Esophagus squamous epithelium (tissue), 5 donors: ENCODE measurements around the gene ALDH2. TPM values are rescaled to one million over a fixed set of nuclear protein-coding genes. Genes with fewer than 3 reads are reported as not detected.

ENCODE experiments used
- DNase-seq: peaks from one replicate; lab custom pipeline; 2025; lab: John Stamatoyannopoulos, UW
- H3K27ac ChIP-seq, 4 donors: fragments of 200-600 bp; sonication (generic); one replicate each; pipeline ENCODE4 v1.5.1; 2016 to 2019; ENCODE audit warnings: mild to moderate bottlenecking in 1 of 4
- H3K27me3 ChIP-seq, 4 donors: fragments of 200-600 bp; sonication (generic); 1 replicate in 3 of 4; 2 replicates in 1 of 4; pipeline versions ENCODE4 v1.5.1 to v1.6.0; 2017 to 2021; ENCODE audit warnings: antibody characterized with exemption in 1 of 4
- H3K36me3 ChIP-seq, 3 donors: fragments of 200-600 bp; sonication (generic); one replicate each; pipeline ENCODE4 v1.5.1; 2016 to 2019
- H3K4me1 ChIP-seq, 3 donors: fragments of 200-600 bp; sonication (generic); one replicate each; pipeline ENCODE4 v1.5.1; 2017 to 2019
- H3K4me3 ChIP-seq, 4 donors: fragments of 200-600 bp; sonication (generic); 1 replicate in 3 of 4; 2 replicates in 1 of 4; pipeline ENCODE4 v1.5.1; 2016 to 2019; ENCODE audit warnings: mild to moderate bottlenecking in 2 of 4, moderate library complexity in 1 of 4
- H3K9me3 ChIP-seq, 3 donors: fragments of 200-600 bp; sonication (generic); one replicate each; pipeline ENCODE4 v1.5.1; 2016 to 2019
- POLR2A ChIP-seq, 4 donors: fragments of 450-650 bp; IDR thresholded peaks; one replicate each; pipeline ENCODE4 v1.6.1; 2017; ENCODE audit warnings: antibody characterized with exemption in 4 of 4, mild to moderate bottlenecking in 4 of 4, moderate library complexity in 3 of 4
- WGBS, 2 donors: methylation state at CpG; one replicate each; pipeline ENCODE4 v1.1.5; 2018; 5-methylcytosine and 5-hydroxymethylcytosine counted together
- intact Hi-C: fragments of 100-400 bp; cut with DNase I; formaldehyde crosslinking; loops from one replicate; pipeline ENCODE4 v1.15.0; 2022
- small RNA-seq, 4 donors: library from RNA; depleted of rRNA; stranded (forward); fragments of <200 nt; gene quantifications; one replicate each; pipeline ENCODE3, GENCODE V24; 2016
- total RNA-seq, 4 donors: library from RNA; depleted of rRNA; stranded (reverse); fragments of >200 nt; gene quantifications; one replicate each; pipeline ENCODE4 v1.1.0, GENCODE V29; 2016
- TF ChIP-seq, protein P1 (sequence below), 6 experiments: fragments of 450-650 bp in 4 of 6; fragments of 200-600 bp in 2 of 6; sonication (generic) in 2 of 6; IDR thresholded peaks; one replicate each; pipeline ENCODE4 v1.5.1; 2016 to 2019; ENCODE audit warnings: antibody characterized with exemption in 6 of 6, mild to moderate bottlenecking in 4 of 6, moderate library complexity in 4 of 6
- donor health status: DM: yes; HTN: yes; CAD: no.

Gene ALDH2
- total RNA-seq, 4 donors from 2014 or later: 71.8 to 169 (median 104) TPM

GRCh38 chr12:111850526-111850925 lies 83.8 kb downstream of the ALDH2 start:
- peaks cover 0 to 6% (median 0%) of the 10 kb centered on the region in 3 donors for H3K4me1 ChIP-seq
- WGBS, 2 donors: 89 to 93% methylated on average over 2 of the region's 2 CpGs
- peaks cover 0 to 8% (median 0%) of the 10 kb centered on the region in 3 donors for H3K9me3 ChIP-seq
- H3K4me3 ChIP-seq: no peak overlapping the region
- no peak for DNase-seq
- TF ChIP-seq POLR2A (IDR thresholded peaks at IDR 0.05): no peak
- TF ChIP-seq, protein P1, sequence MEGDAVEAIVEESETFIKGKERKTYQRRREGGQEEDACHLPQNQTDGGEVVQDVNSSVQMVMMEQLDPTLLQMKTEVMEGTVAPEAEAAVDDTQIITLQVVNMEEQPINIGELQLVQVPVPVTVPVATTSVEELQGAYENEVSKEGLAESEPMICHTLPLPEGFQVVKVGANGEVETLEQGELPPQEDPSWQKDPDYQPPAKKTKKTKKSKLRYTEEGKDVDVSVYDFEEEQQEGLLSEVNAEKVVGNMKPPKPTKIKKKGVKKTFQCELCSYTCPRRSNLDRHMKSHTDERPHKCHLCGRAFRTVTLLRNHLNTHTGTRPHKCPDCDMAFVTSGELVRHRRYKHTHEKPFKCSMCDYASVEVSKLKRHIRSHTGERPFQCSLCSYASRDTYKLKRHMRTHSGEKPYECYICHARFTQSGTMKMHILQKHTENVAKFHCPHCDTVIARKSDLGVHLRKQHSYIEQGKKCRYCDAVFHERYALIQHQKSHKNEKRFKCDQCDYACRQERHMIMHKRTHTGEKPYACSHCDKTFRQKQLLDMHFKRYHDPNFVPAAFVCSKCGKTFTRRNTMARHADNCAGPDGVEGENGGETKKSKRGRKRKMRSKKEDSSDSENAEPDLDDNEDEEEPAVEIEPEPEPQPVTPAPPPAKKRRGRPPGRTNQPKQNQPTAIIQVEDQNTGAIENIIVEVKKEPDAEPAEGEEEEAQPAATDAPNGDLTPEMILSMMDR (IDR thresholded peaks at IDR 0.05): no peak
- no peaks in the 10 kb centered on the region for H3K27me3 ChIP-seq
- no peak overlapping the region for H3K27ac ChIP-seq
- H3K36me3 ChIP-seq: peaks cover 0 to 34% (median 0%) of the 10 kb centered on the region in 3 donors
- intact Hi-C loops: no loop called here

DNA sequence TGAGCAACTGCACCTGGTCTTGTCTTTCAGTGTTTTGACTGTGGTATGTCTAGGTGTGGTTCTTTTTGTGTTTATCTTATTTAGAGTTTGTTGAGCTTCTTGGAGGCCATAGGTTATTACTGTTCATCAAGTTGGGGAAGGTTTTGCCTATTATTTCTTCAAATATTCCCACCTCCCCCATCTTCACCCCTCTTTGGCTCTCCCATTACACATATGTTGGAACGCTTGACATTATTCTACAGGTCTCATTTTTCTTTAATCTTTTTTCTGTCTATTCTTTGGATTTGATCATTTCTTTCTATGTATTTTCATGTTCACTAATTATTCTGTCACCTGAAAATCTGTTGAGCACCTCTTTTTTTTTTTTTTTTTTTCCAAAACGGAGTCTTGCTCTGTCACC lies 91.5 kb downstream of the ALDH2 start:
- Histone ChIP-seq H3K9me3 (no peaks in the 10 kb centered on the region), H3K4me1 (no peaks in the 10 kb centered on the region), H3K36me3 (peaks cover 0 to 5% (median 0%) of the 10 kb centered on the region in 3 donors), H3K27me3 (no peaks in the 10 kb centered on the region), H3K27ac (no peak overlapping the region), H3K4me3 (no peak overlapping the region)
- DNase-seq: no peak
- TF ChIP-seq, protein P1 (IDR thresholded peaks at IDR 0.05): no peak
- TF ChIP-seq POLR2A (IDR thresholded peaks at IDR 0.05): no peak
- WGBS, 2 donors: 89 to 96% methylated on average over 2 of the region's 2 CpGs
- intact Hi-C loops: no loop called here

DNA sequence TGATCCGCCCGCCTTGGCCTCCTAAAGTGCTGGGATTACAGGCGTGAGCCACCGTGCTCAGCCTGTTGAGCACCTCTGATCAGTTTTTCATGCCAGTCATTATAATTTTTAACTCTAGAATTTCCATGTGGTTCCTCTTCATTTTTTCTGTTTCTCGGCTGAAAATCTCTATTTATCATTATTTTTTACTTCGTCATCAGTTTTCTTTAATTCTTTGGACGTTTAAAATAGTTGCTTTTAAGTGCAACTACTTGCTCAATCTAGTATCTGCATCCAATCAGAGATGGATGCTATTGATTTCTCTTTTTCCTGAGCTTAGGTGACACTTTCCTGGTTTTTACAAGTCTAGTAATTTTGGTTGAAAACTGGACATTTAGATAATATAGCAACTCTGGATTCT lies 92.0 kb downstream of the ALDH2 start:
- Histone ChIP-seq H3K36me3 (peaks cover 0 to 8% (median 0%) of the 10 kb centered on the region in 3 donors), H3K4me1 (no peaks in the 10 kb centered on the region), H3K27ac (no peak overlapping the region), H3K27me3 (no peaks in the 10 kb centered on the region), H3K4me3 (no peak overlapping the region), H3K9me3 (no peaks in the 10 kb centered on the region)
- intact Hi-C loops: no loop called here
- 85 to 97% methylated on average over 7 of the region's 7 CpGs for WGBS, 2 donors
- TF ChIP-seq POLR2A (IDR thresholded peaks at IDR 0.05): no peak
- TF ChIP-seq, protein P1 (IDR thresholded peaks at IDR 0.05): no peak
- no peak for DNase-seq

DNA sequence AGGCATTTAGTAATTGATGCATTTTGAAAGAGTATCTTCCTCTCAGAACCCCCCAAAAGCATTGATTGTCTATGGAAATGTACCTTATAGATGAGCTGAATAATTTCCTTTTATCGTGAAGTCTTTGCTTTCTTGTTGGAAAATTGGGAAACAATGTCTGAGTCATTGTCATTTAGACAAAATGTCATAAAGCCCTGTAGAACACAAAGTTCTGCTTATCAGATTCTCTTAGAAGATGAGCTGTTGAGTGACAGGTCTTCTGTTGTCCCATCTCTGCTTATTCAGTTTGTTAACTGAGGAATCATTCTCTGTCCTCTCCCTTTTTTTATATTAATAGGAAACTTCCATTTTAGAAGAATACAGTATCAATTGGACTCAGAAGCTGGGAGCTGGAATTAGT lies 98.2 kb downstream of the ALDH2 start:
- no peaks in the 10 kb centered on the region for H3K27me3 ChIP-seq
- intact Hi-C loops: no loop called here
- no peak overlapping the region for H3K4me3 ChIP-seq
- H3K36me3 ChIP-seq: peaks cover 4 to 56% (median 15%) of the 10 kb centered on the region in 3 donors
- H3K4me1 ChIP-seq: no peaks in the 10 kb centered on the region
- DNase-seq: no peak
- no peak overlapping the region for H3K27ac ChIP-seq
- no peaks in the 10 kb centered on the region for H3K9me3 ChIP-seq
- WGBS, 2 donors: 64 to 88% methylated on average over 1 of the region's 1 CpG
- no peak for TF ChIP-seq POLR2A (IDR thresholded peaks at IDR 0.05)
- TF ChIP-seq, protein P1 (IDR thresholded peaks at IDR 0.05): no peak

Small RNA genes within 50 kb of the gene (small RNA-seq; reads per million reads assigned to genes)
- gene MIR6761: 0.09 to 0.74 (median 0.52) reads per million in 4 donors

Other genes starting within 250 kb of the ALDH2 start
- gene ATXN2, start 167.6 kb upstream of the ALDH2 start, total RNA-seq: 10 to 100 TPM; 11.4 to 36.2 (median 25.4) TPM
- 10 to 100 TPM in 3 of 4 donors, 1 to 10 TPM in 1; 9.2 to 16.8 (median 10.8) TPM for gene BRAP, start 81.0 kb upstream of the ALDH2 start, total RNA-seq
- gene ACAD10, start 80.9 kb upstream of the ALDH2 start, total RNA-seq: 10 to 100 TPM; 13.9 to 20.4 (median 16.6) TPM
- 10 to 100 TPM; 31.3 to 45.5 (median 37.0) TPM for gene MAPKAPK5, start 75.3 kb downstream of the ALDH2 start, total RNA-seq
- 10 to 100 TPM in 2 of 4 donors, 1 to 10 TPM in 2; 4.7 to 12.1 (median 9.1) TPM for gene TMEM116, start 246.2 kb downstream of the ALDH2 start, total RNA-seq
- 10 to 100 TPM; 35.3 to 61.4 (median 44.2) TPM for gene ERP29, start 246.5 kb downstream of the ALDH2 start, total RNA-seq